NCI-H2029 treated with DMSO at 0.1 percent for 48 hours (cell line): ENCODE results near the gene MXD3.

Source experiments
- DNase-seq: peaks from one replicate; lab custom pipeline; 2025; lab: John Stamatoyannopoulos, UW

Gene MXD3

DNA sequence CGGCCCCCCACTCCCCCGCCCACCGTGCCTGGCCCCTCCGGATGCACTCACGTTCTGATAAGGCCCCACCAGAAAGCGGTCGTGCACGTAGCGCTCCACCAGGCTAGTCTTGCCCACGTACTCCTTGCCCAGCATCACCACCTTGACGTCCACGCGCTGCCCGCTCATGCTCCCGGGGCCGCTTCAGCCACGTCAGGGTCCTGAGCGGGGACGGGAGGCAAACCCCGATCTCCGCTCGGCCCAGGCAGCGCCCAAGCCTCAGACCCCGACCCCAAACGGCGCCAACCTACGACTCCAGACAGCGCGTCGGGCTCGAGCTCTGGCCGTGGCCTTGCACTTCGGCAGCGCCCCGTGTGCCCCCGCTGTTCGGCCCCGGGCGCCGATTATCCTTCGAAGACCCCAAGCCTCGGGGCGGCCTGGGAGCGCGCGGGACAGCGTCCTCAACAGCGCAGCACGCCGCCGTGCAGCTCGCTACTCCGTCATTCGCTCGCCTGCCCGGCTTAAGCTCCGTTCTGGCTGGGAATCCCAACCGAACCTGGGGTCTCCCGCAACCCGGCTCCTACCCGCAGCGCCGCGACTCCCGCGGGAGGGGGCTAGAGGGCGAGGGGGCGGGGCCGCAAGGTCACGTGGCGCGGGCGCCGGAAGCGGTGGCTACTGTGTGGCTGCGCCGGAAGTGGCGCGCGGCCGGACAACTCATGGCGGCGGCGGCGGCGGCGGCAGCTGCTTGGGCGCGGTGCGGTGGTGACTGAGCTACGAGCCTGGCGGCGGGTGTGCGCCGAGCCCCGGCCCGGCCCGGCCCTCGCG is 8.4 kb downstream of the MXD3 start, which contains the start of the genes PRELID1 and RAB24:
PRELID1 (plus strand) TSS at position 679 of the 804 bp plus-strand sequence. CDS start 187 bp downstream, outside the sequence.
RAB24 (minus strand) TSS at position 599 of the 804 bp plus-strand sequence; CDS start at position 168, 431 bp downstream.
- peak; percentile 28 for DNase-seq

DNA sequence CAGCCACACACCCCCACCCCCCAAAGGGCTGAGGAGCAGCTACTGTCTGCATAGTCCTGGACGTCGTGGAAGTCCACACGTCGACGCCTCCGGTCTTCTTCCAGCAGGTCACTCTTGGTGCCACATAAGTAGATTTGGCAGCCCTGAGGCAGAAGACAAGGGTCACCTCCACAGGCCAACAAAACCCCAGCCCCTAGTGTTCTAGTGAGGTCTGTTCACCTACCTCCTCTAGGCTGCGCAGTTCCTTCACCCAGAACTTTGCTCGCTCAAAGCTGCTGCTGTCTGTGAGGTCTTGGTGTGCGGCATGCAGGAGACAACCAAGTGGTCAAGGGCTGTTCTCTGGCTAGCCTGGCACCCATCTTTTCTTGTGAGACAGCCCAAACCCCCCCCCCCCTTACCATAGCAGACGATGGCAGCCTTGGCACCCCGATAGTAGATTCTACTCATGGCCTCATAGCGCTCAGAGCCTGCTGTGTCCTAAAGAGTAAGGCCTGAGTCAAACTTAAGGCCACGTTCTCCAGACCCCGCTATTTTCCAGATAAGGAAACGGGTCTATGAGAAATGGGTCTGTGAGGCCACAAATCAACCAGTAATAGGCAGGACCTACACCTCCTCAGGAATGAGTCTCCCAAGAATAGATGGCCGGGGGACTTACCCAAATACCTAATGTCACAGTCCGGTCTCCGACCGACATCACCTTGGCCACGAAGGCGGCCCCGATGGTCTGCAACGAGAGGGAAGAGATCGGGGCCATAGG is 9.2 kb downstream of the MXD3 start:
- DNase-seq: no peak

DNA sequence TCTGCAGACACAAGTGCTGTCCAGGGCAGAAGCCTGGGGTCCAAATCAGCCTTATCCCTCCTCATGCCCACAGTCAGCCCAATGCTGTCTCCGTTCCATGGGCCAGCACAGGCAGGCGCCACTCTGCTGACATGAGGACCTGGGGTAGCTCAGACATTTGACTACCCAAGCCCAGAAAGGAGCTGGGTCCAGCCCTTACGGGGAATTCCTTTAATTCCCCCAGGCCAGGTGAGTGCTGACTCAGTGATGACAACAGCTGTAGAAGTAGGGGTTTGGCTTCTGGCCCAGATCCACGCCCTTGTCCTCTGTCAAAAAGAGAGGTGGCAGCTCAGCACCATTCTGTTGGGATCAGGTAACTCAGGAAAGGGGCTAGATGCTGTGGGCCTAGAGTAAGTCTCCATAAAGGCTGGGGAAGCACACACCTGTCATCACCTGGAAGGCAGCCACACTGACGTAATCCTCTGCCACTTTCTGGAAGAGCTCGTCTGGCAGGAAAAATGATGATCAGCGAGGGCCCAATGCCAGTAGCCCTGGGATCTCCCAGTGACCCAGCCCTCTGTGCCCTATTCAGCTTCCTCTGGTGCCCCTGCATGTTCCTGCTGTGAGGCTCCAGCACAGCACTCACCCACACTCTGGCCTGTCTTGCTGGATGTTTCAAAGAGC is 10.1 kb downstream of the MXD3 start:
- peak; percentile 98 for DNase-seq

DNA sequence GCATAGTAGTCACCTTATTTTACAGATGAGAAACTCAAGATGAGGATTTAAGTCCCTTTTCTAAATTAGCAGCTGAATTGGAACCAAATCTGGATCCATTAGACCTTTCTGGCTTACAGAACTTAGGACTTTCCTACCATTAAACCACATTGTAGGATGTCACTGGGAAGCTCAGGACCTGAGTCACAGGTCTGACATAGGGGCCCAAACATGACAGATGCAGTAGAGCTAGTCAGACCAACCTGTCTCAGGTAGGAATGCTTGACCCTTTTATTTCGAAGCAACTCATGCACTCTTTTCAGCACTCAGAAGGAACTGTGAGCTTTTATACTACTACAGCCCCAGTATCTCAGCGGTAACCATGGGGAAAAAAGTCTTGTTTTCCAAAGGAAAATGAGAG is 10.7 kb downstream of the MXD3 start:
- no peak for DNase-seq

DNA sequence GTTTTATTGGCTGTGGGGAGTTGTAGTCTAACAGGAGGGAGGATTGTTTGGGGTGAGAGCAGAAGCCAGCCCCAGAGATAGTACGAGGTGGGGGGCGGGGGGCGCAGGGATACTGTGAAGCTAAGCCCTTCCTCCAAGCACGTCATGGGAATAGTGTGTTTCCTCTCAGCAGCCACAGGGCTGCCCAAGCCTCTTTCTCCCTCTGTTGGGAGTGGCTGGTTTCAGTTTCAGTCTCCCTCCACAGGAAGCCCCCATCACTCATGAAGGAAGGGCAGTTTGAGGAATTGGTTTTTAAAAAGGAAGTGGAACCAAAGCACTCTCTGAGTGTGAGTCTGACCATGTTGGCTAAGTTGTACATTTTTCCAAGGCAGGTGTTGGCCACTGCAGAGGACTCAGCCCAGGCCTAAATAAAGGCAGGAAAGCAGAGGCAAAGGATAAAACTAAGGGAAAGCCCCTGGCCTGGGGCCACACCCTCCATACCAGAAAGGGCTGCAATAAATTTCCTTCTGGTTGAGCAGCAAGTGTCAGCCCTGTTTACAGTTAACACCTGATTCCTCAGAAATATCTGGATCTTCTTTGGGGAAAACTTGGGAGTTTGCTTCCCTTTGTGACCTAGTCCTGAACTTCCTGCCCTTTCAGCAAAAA is 11.3 kb downstream of the MXD3 start:
- DNase-seq: no peak

DNA sequence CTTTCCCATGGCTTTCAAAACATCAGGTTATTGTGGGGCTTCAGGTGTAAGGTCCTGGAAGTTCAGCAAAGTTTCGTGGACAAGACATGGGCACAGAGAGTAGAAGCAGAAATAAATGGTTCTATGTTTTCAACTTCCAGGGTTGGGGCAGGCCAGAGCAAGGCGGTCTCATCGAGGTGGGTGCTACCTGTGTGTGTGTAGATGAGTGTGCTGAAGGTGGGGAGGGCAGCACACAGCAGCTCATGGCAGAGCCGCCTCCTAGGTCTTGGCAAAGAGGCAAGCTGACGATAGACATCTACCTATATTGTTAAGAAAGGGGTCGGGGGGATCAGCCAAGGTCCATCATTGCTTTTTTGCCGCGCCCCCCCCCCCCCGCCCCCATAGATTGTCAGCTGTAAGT is 12.0 kb downstream of the MXD3 start:
- no peak for DNase-seq

DNA sequence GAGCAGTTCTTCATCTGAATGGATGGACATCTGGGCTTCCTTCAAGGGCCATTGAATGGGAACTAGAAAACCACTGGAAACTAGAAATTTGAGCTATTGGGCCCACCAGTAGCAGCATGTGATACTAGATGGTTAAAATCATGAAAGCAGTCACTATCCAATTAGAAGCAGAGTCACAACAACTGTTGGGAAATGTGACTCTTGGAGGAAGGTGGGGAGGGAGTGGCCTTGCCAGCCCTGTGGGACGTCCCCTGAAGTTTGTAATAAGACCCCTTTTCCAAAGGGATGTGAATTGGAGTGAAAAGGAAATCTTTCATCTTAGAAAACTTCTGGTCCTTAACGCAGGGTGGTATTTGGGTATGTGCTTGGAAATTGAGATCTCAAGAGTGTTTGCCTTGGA is 13.8 kb downstream of the MXD3 start:
- DNase-seq: no peak

DNA sequence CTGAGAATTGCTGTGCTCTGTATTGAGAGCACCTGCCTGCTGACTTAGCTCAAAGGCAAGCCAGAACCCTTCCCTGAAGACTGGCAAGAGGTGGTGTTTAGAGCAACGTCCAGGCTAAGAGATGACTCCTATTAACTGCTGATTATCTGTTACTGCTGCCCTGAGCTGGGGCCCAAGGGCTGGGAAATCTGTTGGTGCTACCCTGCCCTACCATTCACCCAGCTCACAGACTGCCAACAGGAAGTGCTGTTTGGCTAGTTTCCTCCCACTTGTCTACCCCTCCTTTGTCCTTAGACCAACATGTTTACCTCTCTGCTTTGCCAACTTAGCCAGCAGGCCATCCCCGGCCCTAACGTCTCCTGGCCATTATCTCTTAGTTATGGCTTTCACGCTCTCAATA is 15.1 kb downstream of the MXD3 start:
- peak; percentile 83 for DNase-seq

DNA sequence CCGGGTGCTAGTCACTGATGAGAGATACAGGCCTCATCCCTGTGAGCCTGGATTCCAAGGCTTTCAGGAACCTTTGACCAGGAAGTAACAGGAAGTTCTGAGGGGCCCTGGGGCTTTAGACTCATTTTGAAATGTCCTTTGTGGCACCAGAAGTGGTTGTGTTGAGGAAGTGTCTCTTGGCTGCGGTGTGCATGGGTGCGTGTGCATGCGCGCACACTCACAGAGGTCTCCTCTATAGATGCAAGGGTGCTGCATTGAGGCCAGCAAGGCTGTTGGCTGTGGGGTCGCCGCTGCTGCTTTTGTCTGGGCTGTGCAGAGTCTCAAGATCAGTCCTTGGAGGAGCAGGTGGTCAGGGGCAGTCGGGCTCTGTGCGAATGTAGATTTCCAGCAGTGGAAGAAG is 15.8 kb downstream of the MXD3 start:
- DNase-seq: no peak

DNA sequence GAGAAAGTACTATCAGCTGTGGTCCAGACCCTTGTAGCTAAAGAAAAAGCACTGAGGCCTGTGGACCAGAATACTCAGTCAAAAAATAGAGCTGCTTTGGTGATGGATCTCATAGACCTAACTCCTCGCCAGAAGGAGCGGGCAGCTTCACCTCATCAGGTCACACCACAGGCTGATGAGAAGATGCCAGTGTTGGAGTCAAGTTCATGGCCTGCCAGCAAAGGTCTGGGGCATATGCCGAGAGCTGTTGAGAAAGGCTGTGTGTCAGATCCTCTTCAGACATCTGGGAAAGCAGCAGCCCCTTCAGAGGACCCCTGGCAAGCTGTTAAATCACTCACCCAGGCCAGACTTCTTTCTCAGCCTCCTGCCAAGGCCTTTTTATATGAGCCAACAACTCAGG is 17.1 kb downstream of the MXD3 start:
- DNase-seq: no peak

DNA sequence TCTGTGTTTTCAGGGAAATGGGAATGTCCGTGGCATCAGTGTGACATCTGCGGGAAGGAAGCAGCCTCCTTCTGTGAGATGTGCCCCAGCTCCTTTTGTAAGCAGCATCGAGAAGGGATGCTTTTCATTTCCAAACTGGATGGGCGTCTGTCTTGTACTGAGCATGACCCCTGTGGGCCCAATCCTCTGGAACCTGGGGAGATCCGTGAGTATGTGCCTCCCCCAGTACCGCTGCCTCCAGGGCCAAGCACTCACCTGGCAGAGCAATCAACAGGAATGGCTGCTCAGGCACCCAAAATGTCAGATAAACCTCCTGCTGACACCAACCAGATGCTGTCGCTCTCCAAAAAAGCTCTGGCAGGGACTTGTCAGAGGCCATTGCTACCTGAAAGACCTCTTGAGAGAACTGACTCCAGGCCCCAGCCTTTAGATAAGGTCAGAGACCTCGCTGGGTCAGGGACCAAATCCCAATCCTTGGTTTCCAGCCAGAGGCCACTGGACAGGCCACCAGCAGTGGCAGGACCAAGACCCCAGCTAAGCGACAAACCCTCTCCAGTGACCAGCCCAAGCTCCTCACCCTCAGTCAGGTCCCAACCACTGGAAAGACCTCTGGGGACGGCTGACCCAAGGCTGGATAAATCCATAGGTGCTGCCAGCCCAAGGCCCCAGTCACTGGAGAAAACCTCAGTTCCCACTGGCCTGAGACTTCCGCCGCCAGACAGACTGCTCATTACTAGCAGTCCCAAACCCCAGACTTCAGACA is 17.7 kb downstream of the MXD3 start:
- no peak for DNase-seq

DNA sequence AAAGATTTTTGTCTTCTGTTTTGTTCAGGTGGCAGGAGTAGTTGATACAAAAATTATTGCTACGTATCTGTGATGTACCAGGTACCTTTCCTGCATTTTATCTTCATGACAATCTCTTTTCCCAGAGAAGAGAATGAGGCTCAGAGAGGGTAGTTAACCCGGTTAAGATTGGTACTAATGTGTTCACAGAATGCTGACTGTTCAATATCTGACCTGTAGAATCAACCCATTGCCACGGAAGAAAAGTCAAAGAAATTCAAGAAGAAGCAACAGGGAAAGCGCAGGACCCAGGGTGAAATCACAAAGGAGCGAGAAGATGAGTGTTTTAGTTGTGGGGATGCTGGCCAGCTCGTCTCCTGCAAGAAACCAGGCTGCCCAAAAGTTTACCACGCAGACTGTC is 20.0 kb downstream of the MXD3 start:
- no peak for DNase-seq

DNA sequence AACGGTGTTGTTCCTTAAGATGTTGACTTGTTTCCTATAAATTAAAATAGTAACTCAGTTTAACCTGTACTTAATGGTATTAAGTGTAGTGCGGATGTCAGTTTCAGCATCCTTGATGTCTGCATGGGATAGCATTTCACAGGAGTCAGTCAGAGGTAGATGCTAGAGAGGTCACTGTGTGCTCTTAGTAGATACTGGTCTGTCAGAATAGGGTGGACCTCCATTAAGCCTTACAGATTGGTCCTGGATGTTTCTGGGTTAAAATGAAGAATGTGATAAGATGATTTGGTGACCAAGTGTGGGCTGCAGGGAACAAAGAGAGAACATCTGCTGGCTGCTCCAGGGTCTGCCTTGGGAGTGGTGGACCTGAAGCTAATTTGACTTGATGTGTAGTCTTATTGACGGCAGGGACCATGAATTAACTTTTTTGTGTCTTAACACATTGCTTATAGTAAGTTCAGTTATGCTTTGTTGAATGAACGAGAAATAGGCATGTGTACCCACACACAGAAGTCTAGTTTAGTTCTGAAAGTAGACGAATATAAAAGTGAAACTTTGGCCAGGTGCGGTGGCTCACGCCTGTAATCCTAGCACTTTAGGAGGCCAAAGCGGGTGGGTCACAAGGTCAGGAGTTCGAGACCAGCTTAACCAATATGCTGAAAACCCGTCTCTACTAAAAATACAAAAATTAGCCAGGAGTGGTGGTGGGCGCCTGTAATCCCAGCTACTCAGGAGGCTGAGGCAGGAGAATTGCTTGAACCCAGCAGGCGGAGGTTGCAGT is 20.7 kb downstream of the MXD3 start:
- DNase-seq: no peak

DNA sequence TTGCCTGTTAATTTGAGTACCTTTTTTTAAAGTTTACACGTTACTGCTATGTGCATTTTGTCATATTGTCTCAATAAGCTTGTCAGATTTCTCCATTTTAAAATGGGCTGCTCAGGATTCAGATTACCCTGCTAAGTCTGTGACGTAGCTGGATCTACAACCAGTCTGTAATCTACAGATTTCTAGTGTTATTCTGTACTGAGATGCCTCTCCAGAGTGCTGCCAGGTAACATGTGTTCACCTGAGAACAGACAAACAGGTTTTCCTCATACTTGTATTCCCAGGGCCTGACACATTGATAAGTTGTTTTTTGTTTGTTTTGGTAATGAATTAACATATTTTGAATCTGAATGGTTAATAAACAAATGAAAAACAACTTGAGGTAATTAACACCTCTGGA is 23.5 kb downstream of the MXD3 start:
- no peak for DNase-seq

DNA sequence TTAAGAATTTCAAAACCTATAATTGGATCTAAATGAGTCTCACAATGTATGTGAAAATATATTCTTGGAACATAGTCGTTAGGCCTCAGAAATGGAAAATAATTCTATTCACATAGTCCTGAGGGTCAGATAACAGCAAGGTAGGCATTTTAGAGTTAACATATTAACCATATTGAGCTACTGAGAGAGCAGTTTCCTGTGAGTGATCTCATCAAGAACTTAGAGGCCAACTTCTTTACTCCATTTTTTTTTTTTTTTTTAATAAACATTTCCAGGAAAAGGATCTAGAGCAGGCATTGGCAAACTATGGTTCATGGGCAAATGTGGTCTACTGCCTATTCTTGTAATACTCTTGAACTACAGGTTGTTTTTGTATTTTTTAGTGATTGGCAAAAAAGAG is 34.8 kb downstream of the MXD3 start:
- no peak for DNase-seq

DNA sequence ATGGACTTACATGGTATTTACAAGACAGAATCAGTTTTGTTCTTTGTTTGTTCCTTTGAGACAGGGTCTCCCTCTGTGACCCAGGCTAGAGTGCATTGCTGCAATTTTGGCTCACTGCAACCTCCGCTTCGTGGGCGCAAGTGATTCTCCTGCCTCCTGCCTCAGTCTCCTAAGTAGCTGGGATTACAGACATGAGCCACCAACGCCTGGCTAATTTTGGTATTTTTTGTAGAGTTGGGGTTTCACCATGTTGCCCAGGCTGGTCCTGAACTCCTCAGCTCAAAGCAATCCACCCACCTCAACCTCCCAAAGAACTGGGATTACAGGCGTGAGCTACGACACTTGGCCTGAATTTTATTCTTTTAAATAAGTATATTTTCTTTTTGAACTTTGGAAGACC is 35.8 kb downstream of the MXD3 start:
- no peak for DNase-seq

DNA sequence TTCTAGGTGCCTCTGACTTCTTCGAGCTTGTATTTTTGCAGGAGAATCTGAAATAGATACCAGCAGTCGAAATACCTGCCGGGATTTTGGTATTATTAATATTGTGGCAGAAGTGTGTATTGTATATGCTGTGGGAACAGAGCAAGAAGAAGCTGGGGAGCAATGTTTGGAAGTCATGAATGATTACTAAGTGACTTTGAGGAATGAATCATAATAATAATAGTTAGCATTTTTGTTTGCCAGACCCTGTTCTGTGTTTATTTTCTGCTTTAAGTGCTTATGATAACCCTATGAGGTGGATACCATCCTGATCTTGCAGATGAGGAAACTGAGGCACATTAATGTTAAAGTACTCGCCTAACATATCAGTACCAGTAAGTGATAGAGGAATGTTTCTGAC is 40.6 kb downstream of the MXD3 start:
- no peak for DNase-seq

DNA sequence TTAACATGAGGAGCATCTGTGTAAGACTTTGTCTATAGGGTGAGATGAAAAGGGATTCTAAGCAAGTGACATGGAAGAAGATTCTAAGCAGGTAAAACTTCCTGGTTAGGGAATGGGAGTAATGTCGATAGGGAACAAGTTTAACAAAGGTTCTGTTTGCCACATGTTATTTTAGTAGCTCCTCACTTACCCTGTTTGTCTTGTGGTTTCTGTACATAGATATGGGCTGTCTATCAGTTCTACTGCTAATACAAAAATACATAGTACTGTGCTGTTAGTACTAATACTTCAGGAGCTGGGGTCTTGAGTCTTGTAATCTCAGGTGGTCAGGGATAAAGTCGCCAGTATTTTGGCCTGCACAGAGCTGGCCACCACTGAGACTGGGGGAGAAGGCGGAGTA is 41.0 kb downstream of the MXD3 start:
- DNase-seq: no peak

DNA sequence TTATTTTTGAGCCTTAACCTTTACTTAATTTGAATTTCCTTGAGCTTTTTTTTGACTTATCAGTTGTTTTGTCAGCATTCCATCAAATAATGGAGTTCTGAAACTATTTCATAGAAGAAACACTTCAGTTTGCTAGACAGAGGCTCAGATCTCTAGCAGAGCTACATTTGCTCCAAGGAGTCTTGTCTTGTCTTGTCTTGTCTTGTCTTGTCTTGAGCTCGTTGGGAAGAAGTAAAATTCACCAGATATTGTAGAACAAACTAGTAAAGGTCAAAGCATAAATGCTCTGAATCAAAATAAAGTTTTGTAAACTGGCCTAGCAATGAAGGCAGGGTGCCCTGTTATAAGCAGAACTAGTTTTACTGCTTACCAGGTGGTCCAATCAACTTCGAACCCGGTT is 41.7 kb downstream of the MXD3 start:
- no peak for DNase-seq

DNA sequence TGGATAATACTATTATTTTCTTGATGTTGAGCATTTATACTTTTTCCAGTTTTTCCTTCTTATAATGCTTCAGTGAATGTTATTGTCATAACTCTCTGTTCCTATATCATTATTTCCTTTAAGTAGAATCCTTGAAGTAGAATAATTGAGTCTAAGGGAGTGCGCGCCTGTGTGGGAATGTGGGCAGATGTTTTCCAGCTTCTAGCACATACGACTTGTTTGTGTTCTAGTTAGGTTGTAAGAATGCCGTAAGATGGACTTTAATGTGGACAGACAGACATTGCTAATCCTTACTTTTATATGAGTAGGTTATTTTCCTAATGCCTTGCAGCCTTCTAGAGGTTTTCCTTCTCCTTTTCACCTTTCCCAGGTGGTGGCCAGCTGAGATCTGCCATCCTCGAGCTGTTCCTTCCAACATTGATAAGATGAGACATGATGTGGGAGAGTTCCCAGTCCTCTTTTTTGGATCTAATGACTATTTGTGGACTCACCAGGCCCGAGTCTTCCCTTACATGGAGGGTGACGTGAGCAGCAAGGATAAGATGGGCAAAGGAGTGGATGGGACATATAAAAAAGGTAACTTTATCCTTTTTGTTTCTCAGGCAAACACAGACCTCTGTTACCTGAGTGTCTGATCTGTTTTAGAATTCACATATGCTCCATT is 42.3 kb downstream of the MXD3 start:
- no peak for DNase-seq
